ENCODE results near the gene WFDC1.

WFDC1 gene

GRCh38 chr16:84344781-84345180 lies 50.1 kb downstream of the WFDC1 start:
- Histone ChIP-seq H2AFZ (no peak overlapping the region), H3K79me2 (no peaks in the 10 kb centered on the region), H3K9ac (no peak overlapping the region), H3K4me1 (no peaks in the 10 kb centered on the region), H3K4me3 (ENCODE audit: low read depth, low read length) (no peak overlapping the region), H3K27ac (no peak overlapping the region), H3K27me3 (ENCODE audit: control insufficient read depth, insufficient read depth, low read length) (no peaks in the 10 kb centered on the region), H3K4me2 (ENCODE audit: low read length) (no peak overlapping the region), H3K9me3 (ENCODE audit: control insufficient read depth, low read length) (no peaks in the 10 kb centered on the region), H3K36me3 (ENCODE audit: control insufficient read depth, insufficient read depth, low read length) (no peaks in the 10 kb centered on the region)
- no peak for TF ChIP-seq CTCF (IDR thresholded peaks at IDR 0.05)

GRCh38 chr16:84347161-84347560 lies 52.5 kb downstream of the WFDC1 start:
- H3K9me3 ChIP-seq (ENCODE audit: control insufficient read depth, low read length), result no peaks in the 10 kb centered on the region
- H3K4me3 ChIP-seq (ENCODE audit: low read depth, low read length), result no peak overlapping the region
- no peak for TF ChIP-seq CTCF (IDR thresholded peaks at IDR 0.05)
- H3K4me1 ChIP-seq, result no peaks in the 10 kb centered on the region
- no peak overlapping the region for H3K27ac ChIP-seq
- H3K36me3 ChIP-seq (ENCODE audit: control insufficient read depth, insufficient read depth, low read length), result no peaks in the 10 kb centered on the region
- H3K27me3 ChIP-seq (ENCODE audit: control insufficient read depth, insufficient read depth, low read length), result no peaks in the 10 kb centered on the region
- H3K79me2 ChIP-seq, result no peaks in the 10 kb centered on the region
- H3K4me2 ChIP-seq (ENCODE audit: low read length), result no peak overlapping the region
- no peak overlapping the region for H2AFZ ChIP-seq
- H3K9ac ChIP-seq, result no peak overlapping the region

GRCh38 chr16:84348386-84348888 lies 53.8 kb downstream of the WFDC1 start:
- H3K36me3 ChIP-seq (ENCODE audit: control insufficient read depth, insufficient read depth, low read length), result no peaks in the 10 kb centered on the region
- H3K4me2 ChIP-seq (ENCODE audit: low read length), result no peak overlapping the region
- no peaks in the 10 kb centered on the region for H3K79me2 ChIP-seq
- no peaks in the 10 kb centered on the region for H3K27me3 ChIP-seq (ENCODE audit: control insufficient read depth, insufficient read depth, low read length)
- H3K9ac ChIP-seq, result no peak overlapping the region
- no peak overlapping the region for H2AFZ ChIP-seq
- H3K4me3 ChIP-seq (ENCODE audit: low read depth, low read length), result no peak overlapping the region
- H3K9me3 ChIP-seq (ENCODE audit: control insufficient read depth, low read length), result no peaks in the 10 kb centered on the region
- H3K4me1 ChIP-seq, result no peaks in the 10 kb centered on the region
- TF ChIP-seq CTCF (IDR thresholded peaks at IDR 0.05), result no peak
- H3K27ac ChIP-seq, result no peak overlapping the region

GRCh38 chr16:84349862-84350684 lies 55.4 kb downstream of the WFDC1 start:
- Histone ChIP-seq H3K4me1 (no peaks in the 10 kb centered on the region), H3K27me3 (ENCODE audit: control insufficient read depth, insufficient read depth, low read length) (no peaks in the 10 kb centered on the region), H3K36me3 (ENCODE audit: control insufficient read depth, insufficient read depth, low read length) (no peaks in the 10 kb centered on the region), H3K9me3 (ENCODE audit: control insufficient read depth, low read length) (no peaks in the 10 kb centered on the region), H2AFZ (no peak overlapping the region), H3K9ac (no peak overlapping the region), H3K4me2 (ENCODE audit: low read length) (no peak overlapping the region), H3K27ac (no peak overlapping the region), H3K79me2 (no peaks in the 10 kb centered on the region), H3K4me3 (ENCODE audit: low read depth, low read length) (no peak overlapping the region)
- no peak for TF ChIP-seq CTCF (IDR thresholded peaks at IDR 0.05)

All from parathyroid adenoma (tissue), 2 donors.